SU-DHL-6 (cell line): ENCODE measurements around the gene CSAG3.
"Not testable (repeated sequence)": the region's sequence is repeated elsewhere in the genome, so short reads cannot be mapped to it uniquely, and the experiment has no call there.

Experiments used
- EZH2phosphoT487 ChIP-seq: fragments of 200-600 bp; sonication (generic), shearing (Covaris generic); conservative IDR thresholded peaks from 2 replicates; pipeline ENCODE4 v1.6.1; 2018; ENCODE audit warnings: mild to moderate bottlenecking, antibody characterized with exemption, low read length, moderate library complexity, mixed read lengths
- TF ChIP-seq, protein P1 (sequence below): fragments of 200-600 bp; sonication (generic); IDR thresholded peaks from one replicate; pipeline ENCODE4 v1.5.1; 2017; ENCODE audit warnings: antibody characterized with exemption, mild to moderate bottlenecking, low read length, moderate library complexity; ENCODE audit not compliant: insufficient read depth, poor library complexity, severe bottlenecking

GRCh38 chrX:152769549-152770289, 10.7 kb downstream of the CSAG3 start, which contains the start of gene MAGEA6:
- TF ChIP-seq, protein P1, sequence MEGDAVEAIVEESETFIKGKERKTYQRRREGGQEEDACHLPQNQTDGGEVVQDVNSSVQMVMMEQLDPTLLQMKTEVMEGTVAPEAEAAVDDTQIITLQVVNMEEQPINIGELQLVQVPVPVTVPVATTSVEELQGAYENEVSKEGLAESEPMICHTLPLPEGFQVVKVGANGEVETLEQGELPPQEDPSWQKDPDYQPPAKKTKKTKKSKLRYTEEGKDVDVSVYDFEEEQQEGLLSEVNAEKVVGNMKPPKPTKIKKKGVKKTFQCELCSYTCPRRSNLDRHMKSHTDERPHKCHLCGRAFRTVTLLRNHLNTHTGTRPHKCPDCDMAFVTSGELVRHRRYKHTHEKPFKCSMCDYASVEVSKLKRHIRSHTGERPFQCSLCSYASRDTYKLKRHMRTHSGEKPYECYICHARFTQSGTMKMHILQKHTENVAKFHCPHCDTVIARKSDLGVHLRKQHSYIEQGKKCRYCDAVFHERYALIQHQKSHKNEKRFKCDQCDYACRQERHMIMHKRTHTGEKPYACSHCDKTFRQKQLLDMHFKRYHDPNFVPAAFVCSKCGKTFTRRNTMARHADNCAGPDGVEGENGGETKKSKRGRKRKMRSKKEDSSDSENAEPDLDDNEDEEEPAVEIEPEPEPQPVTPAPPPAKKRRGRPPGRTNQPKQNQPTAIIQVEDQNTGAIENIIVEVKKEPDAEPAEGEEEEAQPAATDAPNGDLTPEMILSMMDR: not testable (repeated sequence)
- TF ChIP-seq EZH2phosphoT487: not testable (repeated sequence)
